Transverse colon (tissue), 4 donors: Measurements from ENCODE around the gene UBE4A. TPM values are rescaled to one million over a fixed set of nuclear protein-coding genes. Genes with fewer than 3 reads are reported as not detected.
A peak's percentile ranks its signal among the peaks of the same experiment; 100 is the strongest.

Source experiments
- DNase-seq: peaks from one replicate; pipeline ENCODE4 v3.0.0-alpha.2; 2019
- H3K27ac ChIP-seq, 4 donors: fragments of 200-600 bp; sonication (generic); 2 replicates each; pipeline ENCODE4 v1.5.1; 2016 to 2018; ENCODE audit warnings: inconsistent platforms in 4 of 4
- H3K27me3 ChIP-seq: fragments of 200-600 bp; sonication (generic); 2 replicates; pipeline ENCODE4 v1.5.1; 2017; ENCODE audit warnings: inconsistent platforms
- H3K36me3 ChIP-seq, 4 donors: fragments of 200-600 bp; sonication (generic); 2 replicates each; pipeline ENCODE4 v1.5.1; 2017 to 2019; ENCODE audit warnings: inconsistent platforms in 4 of 4
- H3K4me1 ChIP-seq, 4 donors: fragments of 200-600 bp; sonication (generic); 2 replicates each; pipeline ENCODE4 v1.5.1; 2017 to 2020; ENCODE audit warnings: inconsistent platforms in 4 of 4
- H3K4me3 ChIP-seq, 4 donors: fragments of 200-600 bp; sonication (generic); 1 replicate in 1 of 4; 2 replicates in 3 of 4; pipeline versions ENCODE4 v1.5.1 to v1.6.1; 2017 to 2019; ENCODE audit warnings: inconsistent platforms in 4 of 4
- H3K9me3 ChIP-seq, 2 donors: fragments of 200-600 bp; sonication (generic); 2 replicates each; pipeline ENCODE4 v1.5.1; 2017 to 2019; ENCODE audit warnings: inconsistent platforms in 2 of 2
- CTCF ChIP-seq, 5 experiments: fragments of 200-600 bp in 3 of 5; fragments of 450-650 bp in 2 of 5; sonication (generic) in 3 of 5; IDR thresholded peaks; 1 replicate in 2 of 5; 2 replicates in 3 of 5; pipeline ENCODE4 v1.5.1; 2016 to 2017; ENCODE audit warnings: antibody characterized with exemption in 5 of 5, inconsistent platforms in 3 of 5, mild to moderate bottlenecking in 2 of 5, moderate library complexity in 1 of 5
- EP300 ChIP-seq: sonication (generic); formaldehyde crosslinking; IDR thresholded peaks from one replicate; pipeline ENCODE4 v1.6.1; 2017; ENCODE audit warnings: antibody characterized with exemption, low read depth
- POLR2A ChIP-seq: fragments of 450-650 bp; IDR thresholded peaks from one replicate; pipeline ENCODE4 v1.6.1; 2016; ENCODE audit warnings: antibody characterized with exemption, mild to moderate bottlenecking, moderate library complexity
- POLR2AphosphoS5 ChIP-seq, 3 donors: sonication (generic); formaldehyde crosslinking; IDR thresholded peaks; one replicate each; pipeline ENCODE4 v1.6.1; 2016; ENCODE audit warnings: antibody characterized with exemption in 3 of 3
- WGBS, 2 donors: methylation state at CpG; one replicate each; pipeline ENCODE4 v1.1.5; 2018; ENCODE audit warnings: low coverage in 1 of 2; 5-methylcytosine and 5-hydroxymethylcytosine counted together
- in situ Hi-C, 4 donors: fragments of 200-750 bp; cut with MboI; loops; one replicate each; pipeline versions ENCODE4 v1.15.0 to v1.15.1; 2017; ENCODE audit warnings: low sequenced_read_pairs in 3 of 4, low pct_ligation_motif_present in 1 of 4, low pct_unique_long_range_greater_than_20kb in 1 of 4
- intact Hi-C: fragments of 100-400 bp; cut with DNase I; formaldehyde crosslinking; loops from one replicate; pipeline ENCODE4 v1.15.1; 2023; ENCODE audit warnings: low total_unique reads
- total RNA-seq, 4 donors: library from RNA; depleted of rRNA; stranded (reverse); fragments of >200 nt; gene quantifications; one replicate each; pipeline ENCODE4 v1.1.0, GENCODE V29; 2016

Gene UBE4A
- total RNA-seq, 4 donors from 2014 or later = 42.3 to 54.3 (median 49.2) TPM

DNA sequence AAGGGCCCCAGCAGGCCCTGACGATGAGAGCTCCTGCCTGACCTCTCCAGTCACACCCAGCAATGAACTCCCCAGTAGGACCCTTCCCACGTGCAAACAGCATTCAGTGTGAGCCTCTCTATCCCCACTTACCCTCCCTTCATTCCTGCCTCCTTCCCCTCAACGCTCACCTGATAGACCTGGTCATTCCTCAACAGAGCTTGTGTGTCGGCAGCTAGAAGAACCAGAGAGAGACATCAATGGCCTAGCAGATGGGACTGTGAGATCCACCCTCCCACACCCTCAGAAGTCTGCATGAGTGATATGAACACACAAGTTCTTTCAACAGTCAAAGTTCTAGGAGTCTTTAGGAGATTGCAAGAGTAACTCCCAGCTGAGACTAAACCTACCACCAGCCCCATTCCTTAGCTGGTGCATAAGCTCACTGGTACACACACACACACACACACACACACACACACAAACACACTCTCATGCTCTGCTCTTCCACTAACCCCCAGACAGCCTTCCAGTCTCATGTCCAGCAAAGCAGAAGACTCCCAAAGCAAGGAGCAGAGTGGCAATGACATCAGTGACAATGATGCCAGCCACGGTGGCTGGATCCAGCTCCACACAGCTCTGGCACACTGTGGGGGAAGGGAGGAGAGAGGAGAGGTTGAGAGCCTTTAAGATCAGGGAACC, 20.0 kb upstream of the UBE4A start:
- Histone ChIP-seq H3K4me1 (no peaks in the 10 kb centered on the region), H3K4me3 (no peak overlapping the region), H3K9me3 (no peaks in the 10 kb centered on the region), H3K36me3 (no peaks in the 10 kb centered on the region), H3K27me3 (peaks cover 4% of the 10 kb centered on the region), H3K27ac (peak overlapping the region; percentile 1 to 45 (median 36))
- intact Hi-C loops = no loop called here
- DNase-seq = no peak
- in situ Hi-C loops = no loop called here
- 80% methylated on average over 5 of the region's 5 CpGs; no CpG with 5 or more reads in 1 of the 2 donors for WGBS, 2 donors
- TF ChIP-seq EP300 (no peak), POLR2AphosphoS5 (IDR thresholded peaks at IDR 0.05) (no peak), CTCF (IDR thresholded peaks at IDR 0.05) (no peak), POLR2A (no peak)

DNA sequence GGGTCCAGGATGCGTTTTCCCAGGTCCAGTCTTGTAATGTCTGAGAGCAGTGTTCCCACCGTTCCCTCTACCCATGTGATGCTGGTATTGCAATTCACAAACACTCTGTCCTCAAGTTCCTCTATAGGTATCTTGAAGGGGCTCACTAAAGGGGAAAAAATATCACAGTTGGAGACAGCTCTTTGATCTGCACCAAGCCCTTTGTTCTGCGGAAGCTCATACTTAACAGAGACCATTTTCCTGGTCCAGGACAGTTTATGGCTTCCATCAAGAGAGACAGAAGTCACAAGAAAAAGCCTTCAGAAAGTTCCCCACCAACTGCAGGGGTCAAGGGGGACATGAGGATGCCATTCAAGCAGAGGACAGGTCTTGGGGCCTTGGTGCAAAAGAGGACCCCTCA, 19.0 kb upstream of the UBE4A start:
- Histone ChIP-seq H3K9me3 (no peaks in the 10 kb centered on the region), H3K36me3 (no peaks in the 10 kb centered on the region), H3K27me3 (peaks cover 7% of the 10 kb centered on the region), H3K27ac (peak overlapping the region in 2 of 4 donors; percentile 1 to 2), H3K4me1 (no peaks in the 10 kb centered on the region), H3K4me3 (peak overlapping the region in 1 of 4 donors; percentile 2)
- in situ Hi-C loops (loop anchor here in 1 of 4 donors (10.0 kb wide), 1 partner anchor 46 kb away; no protein-coding TSS in a partner anchor), intact Hi-C loops (no loop called here)
- 79 to 93% methylated on average over 3 of the region's 3 CpGs for WGBS, 2 donors
- TF ChIP-seq POLR2AphosphoS5 (IDR thresholded peaks at IDR 0.05) (no peak), POLR2A (no peak), CTCF (IDR thresholded peaks at IDR 0.05) (no peak), EP300 (no peak)
- no peak for DNase-seq

- WGBS, 2 donors = 94% methylated on average over 3 of the region's 3 CpGs; no CpG with 5 or more reads in 1 of the 2 donors
- no peak for TF ChIP-seq POLR2AphosphoS5 (IDR thresholded peaks at IDR 0.05)
- no peak for TF ChIP-seq POLR2A
- TF ChIP-seq EP300 = no peak
- no peak for TF ChIP-seq CTCF (IDR thresholded peaks at IDR 0.05)
- H3K9me3 ChIP-seq = no peaks in the 10 kb centered on the region
- H3K36me3 ChIP-seq = no peaks in the 10 kb centered on the region
- peak overlapping the region in 1 of 4 donors; percentile 2 for H3K4me3 ChIP-seq
- DNase-seq = no peak
- H3K4me1 ChIP-seq = no peaks in the 10 kb centered on the region
- H3K27me3 ChIP-seq = peaks cover 14% of the 10 kb centered on the region
- H3K27ac ChIP-seq = peak overlapping the region in 2 of 4 donors; percentile 2 to 39
- intact Hi-C loops (no loop called here), in situ Hi-C loops (loop anchor here in 1 of 4 donors (10.0 kb wide), 1 partner anchor 46 kb away; no protein-coding TSS in a partner anchor)
Observed at GRCh38 chr11:118341261-118341660, 18.1 kb upstream of the UBE4A start.

DNA sequence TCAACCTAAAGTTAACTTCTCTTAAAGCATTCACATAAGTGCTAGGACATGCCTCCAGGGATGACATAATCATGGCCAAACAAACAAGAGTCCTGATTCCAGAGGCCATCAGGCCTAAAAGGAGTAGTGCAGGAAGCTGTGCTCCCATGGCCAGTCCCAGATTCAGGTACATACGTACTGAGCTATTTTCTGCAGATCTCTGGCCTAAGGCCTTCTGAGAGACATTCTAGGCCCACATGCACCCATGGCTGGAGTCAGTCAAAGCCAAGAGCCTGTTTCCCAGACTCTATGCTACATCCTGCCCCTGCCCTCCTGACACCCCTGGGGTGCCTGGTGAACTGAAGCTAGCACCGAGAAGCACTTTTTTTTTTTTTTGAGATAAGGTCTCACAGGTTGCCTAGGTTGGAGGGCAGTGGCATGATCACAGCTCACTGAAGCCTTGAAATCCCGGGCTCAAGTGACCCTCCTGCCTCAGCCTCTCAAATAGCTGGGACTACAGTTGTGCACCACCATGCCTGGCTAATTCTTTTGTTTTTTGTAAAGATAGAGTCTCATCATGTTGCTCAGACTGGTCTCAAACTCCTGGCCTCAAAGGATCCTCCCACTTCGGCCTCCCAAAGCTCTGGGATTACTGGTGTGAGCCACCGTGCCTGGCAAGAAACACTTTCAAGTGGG, 17.4 kb upstream of the UBE4A start:
- TF ChIP-seq POLR2A (no peak), CTCF (IDR thresholded peaks at IDR 0.05) (no peak), POLR2AphosphoS5 (IDR thresholded peaks at IDR 0.05) (no peak), EP300 (no peak)
- intact Hi-C loops = no loop called here
- no peaks in the 10 kb centered on the region for H3K36me3 ChIP-seq
- no peak for DNase-seq
- H3K27ac ChIP-seq = peak overlapping the region; percentile 38 to 53 (median 40)
- in situ Hi-C loops = loop anchor here in 1 of 4 donors (10.0 kb wide), 1 partner anchor 47 kb away; no protein-coding TSS in a partner anchor
- WGBS, 2 donors = 79 to 100% methylated on average over 1 to 5 of the region's 5 CpGs
- no peaks in the 10 kb centered on the region for H3K4me1 ChIP-seq
- peak overlapping the region in 2 of 4 donors; percentile 2 to 12 for H3K4me3 ChIP-seq
- H3K9me3 ChIP-seq = no peaks in the 10 kb centered on the region
- H3K27me3 ChIP-seq = peaks cover 14% of the 10 kb centered on the region
